Inferior parietal cortex (tissue), 1 donor: Measurements from ENCODE around the gene FNDC5.

Experiments
- DNase-seq: peaks from one replicate; pipeline ENCODE4 v3.0.0-alpha.2; 2016; ENCODE audit errors: extremely low spot score

FNDC5 gene

DNA sequence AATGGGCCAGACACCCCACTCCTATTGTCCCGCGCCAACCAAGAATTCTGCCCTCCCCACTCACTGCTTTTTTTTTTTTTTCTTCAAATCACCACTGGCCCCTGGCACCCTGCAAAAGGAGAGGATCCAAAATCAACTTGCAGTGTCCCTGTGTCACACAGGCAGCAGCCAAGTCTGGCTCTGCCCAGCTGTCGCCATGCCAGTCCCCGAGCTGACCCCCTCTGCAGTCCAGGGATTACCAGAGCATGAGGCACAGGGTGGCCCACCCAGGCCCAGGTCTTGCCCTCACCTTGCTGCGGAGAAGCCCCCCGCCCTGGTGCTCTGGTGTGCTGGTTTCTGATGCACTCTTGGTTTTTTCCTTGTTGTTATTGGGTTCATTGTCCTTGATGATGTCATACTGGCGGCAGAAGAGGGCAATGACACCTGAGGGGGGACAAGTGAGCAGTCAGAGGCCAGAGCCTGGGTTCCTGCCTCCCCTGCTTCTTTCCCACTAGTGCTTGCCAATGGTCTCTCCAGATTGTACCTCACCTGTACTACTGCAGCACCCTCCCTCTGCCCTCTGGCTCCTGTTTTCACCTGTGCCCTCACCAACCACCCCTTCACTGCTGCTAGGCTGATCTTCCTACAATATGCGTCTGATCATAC is 6.2 kb downstream of the FNDC5 start:
- no peak for DNase-seq

GRCh38 chr1:32863881-32864245 is 6.8 kb downstream of the FNDC5 start:
- no peak for DNase-seq

DNA sequence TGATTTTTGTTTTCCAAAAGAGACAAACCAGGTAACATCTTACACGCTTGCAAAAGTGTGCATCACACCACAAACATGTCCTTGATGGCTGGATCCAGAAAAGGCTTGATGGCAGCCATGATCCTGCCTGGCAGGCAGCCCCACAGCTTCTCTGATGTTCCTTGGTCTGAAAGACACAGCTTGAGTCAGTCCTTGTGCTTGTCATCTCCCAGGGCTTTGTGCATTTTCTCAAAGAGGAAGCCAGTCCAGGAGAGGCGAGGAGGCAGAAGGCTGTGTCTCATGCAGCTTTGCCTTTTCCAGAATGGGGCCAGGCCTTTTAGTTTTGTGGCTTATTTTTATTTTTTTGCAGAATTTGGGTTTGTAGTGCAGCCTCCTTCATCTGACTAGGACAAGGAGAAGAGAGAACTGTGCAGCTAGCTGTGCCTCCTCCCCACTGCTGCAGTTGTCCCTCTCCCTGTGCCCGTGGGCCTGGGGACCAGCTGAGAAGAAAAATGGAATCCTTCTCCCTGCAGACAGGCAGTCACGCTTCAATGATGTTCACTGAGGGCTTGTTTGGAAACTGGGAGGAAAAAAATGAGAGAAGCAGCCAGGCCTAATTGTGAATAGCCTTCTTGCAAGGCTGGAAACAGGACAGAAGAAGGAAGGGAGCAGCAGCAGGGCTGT is 7.4 kb downstream of the FNDC5 start:
- DNase-seq = no peak

GRCh38 chr1:32861904-32862695 is 8.6 kb downstream of the FNDC5 start:
- DNase-seq = no peak

GRCh38 chr1:32860566-32860965 is 10.1 kb downstream of the FNDC5 start:
- no peak for DNase-seq

DNA sequence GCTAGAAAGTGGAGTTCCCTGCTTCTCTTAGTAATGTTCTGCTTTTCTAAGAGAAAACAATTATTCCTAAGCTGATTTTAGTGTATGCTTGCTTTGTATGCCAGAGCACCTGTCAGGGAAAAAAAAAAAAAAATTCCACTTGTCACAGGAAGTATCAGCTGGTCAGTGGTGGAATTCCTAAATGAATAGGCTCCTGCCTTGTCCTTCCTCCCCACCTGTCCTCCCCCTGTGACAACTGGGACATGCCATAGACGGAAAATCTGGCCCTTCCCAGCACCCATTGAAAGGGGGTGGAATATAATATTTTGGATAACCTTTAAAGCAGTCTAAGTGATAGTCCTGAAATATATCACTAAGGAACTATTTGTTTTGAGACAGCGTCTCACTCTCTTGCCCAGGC is 10.8 kb downstream of the FNDC5 start:
- no peak for DNase-seq

GRCh38 chr1:32858791-32859190 is 11.9 kb downstream of the FNDC5 start:
- DNase-seq = no peak

DNA sequence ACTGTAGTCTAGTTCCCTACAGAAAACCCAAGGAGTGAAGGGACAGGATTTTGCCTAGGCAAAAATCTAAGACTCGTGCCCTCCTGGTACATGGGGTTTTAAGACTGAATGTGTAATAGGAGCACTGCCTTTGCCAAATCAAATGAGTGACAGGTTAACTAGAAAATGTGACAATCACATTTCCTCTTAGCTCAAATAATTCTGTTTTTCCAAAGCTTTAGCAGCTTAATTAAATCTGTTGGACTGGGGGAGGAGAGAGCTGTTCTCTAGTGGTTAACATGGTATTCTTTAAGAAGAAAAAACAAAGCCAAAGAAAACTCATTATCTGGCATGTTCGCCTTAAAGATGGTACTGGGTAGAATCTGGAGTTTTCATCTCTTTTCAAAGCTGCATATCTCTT is 12.6 kb downstream of the FNDC5 start:
- no peak for DNase-seq

- no peak for DNase-seq
Observed at GRCh38 chr1:32855861-32856617, 14.7 kb downstream of the FNDC5 start.

DNA sequence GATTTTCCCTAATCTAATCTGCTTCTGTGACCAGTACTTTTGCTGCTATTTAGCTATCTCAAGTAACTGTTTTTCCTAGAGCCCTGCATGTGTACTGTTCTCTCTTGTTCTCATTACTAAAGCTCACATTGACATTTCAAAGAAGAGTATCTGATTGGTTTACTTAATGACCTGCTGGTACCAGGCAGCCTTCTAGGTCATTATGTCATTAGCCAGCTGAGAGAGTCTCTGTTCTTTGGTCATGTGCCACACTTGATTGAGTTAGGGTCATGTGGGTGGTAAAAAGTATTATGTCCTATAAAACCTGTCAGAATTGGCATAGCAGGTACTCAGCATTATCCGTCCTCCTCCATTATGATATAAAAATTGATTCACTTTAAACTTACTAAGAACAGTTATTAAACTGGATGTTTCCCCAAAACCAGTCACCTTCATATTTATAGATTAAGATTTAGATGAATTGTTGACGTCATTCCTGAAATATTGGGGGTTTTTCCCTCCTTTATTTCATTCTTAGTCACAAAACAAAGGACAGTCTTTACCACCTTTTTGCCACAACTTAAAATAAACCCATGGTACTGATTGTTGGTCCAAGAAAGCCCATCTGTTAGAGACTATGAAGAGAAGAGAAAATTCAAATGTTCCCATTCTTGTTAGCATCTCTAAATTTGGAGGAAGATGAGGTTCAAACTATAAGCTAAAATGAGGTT is 22.2 kb downstream of the FNDC5 start:
- no peak for DNase-seq

DNA sequence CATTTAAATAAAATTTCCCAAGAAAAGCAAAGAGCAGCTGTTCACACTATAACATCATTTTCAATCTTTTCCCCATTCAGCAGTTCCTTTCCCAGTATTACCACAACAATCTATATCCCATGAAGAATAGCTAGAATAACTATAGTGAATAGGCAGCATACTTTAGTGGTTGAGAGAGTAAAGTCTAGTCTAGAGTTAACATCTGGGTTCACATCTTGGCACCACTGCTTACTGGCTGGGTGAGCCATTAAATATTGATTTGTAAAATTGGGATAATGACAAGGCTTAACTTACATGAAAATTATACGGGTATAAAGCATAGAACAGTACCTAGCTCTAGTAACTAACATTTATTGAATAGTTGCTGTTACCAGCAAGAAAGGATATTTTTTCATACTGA is 38.8 kb downstream of the FNDC5 start:
- no peak for DNase-seq

DNA sequence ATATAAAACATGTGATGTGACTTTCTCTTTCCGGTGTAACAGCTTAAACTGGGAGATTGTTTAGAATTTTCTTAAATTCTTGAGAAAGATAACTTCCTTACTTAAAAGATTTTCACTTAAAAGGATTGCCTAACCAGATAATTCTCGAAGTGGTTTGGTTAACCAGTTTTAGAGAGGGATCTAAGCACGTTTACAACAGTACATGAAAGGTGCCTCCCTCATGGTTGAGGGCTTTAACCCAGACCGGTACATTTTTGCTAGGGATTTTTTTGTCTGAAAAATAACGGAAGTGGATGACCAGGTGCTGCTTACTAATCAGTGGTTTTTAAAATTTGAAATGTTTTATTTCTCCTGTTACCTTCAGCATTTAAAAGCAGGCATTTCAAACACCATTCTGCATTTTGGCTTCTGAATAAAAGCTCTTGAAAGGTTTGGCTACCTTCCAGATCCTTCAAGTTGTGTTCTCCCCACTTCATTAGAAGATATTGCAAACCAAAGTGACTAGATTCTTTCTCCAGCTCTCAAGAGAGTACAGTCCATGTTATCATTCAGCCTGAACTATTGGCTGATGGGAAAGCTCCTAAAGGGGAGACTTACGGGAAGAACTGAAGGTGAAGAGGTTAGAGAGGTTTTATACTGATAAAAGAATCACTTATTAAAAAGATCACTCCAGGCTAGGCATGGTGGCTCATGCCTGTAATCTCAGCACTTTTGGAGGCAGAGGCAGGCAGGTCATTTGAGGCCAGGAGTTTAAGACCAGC is 40.4 kb downstream of the FNDC5 start:
- DNase-seq = no peak

- peak; percentile 46 for DNase-seq
Observed at GRCh38 chr1:32828341-32828740, 42.4 kb downstream of the FNDC5 start.

DNA sequence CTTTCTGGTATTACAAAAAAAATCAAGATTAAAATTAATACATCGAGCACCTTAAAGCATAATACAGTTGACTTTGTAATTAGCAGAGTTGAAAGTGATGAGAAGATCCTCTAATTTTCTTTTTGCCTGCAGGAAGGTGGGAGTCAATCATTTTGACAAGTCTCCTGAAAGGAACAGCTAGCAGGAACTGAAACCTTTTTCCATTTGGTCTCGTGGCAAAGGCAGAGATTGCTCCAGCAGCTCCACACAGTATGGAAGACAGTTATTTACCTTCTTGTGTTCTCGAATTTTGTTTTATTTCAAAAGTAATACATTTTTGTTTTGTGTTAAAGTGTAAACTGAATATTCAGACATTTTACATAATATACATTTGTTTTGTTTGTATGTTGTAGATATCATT is 45.5 kb downstream of the FNDC5 start:
- no peak for DNase-seq

GRCh38 chr1:32818804-32819541 is 51.7 kb downstream of the FNDC5 start:
- no peak for DNase-seq

DNA sequence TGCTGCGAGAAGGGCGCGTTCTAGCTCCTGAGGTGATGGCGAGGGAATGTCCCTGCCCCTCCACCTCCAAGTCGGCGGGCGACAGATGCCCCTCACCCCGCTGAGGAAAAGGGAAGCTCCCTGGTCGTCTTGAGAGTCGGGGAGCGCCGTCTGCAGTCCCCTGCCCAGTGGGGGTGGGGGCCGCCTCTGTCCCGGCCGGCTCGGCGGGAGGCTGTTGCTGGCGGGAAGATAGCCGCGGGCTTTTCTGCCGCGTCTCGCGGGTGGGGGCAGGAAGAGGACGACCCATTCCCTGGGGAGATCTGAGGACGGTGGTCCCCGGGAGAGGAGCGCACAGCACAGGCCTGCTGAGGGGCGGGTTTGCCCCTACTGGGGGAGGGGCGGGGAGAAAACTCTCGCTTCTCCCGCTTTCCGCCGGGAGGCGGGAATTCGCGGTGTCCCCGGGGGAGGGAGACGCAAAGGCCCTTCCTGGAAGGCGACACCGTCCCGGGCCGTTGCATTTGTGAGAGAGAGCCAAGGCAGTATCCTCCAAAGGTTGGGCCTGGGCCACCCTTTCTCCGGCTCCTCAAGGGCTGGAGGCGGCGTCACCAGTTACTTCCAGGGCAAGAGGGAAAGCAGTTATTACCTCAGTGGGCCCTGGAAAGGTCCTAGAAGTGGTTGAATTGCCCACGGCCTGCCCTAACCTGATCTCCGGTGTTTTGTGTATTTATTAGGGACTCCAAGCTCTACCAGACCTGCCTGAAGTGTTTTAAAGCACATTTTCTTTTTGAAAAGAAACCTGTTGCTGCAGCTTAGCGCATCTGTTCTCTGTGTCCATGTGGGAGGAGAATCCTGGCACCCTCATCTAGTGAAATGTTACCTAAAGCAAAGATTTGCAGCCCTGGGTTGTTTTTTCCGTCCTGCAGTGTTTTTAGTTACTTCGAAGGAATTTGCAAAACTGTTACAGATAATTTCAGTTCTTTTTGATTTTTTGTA is 52.6 kb downstream of the FNDC5 start:
- DNase-seq = peak; percentile 50

DNA sequence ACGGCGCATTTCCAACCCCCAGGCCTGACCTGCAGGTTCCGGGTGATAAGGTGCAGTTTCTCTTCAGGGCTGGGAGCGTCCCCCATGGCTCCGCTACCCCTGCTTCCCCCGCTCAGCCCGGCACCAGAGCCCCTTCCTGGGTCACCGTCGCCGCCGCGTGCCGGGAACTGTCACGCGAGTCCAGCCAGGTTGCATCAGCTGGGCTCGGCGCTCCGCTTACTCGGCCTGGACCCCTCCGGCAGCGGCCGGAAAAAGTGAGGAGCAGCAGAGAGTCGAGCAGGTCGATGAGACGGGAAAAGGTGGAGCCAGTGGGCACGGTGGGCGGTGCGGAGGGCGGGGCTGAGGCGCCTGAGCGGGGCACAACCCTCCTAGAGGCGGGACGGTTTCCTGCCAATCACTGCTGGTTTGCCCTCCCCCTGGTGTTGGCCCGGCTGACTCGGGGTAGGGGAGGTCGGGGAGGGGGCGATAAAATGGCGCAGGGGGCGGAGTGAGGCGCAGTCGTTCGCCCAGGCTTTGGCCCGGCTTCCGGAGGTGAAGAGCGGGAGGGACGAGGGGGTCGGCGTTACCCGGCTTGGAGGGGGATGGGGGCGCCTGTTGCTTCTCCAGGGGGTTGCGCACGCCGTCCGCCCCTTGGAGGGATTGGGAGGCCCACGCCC is 53.4 kb downstream of the FNDC5 start, which contains the start of the genes S100PBP and YARS1:
Gene S100PBP, plus strand, starts transcription at position 495 of the 656 bp plus-strand sequence. CDS start 8,447 bp downstream, outside the sequence.
Gene YARS1, minus strand, starts transcription at position 200 of the 656 bp plus-strand sequence. Its CDS starts 114 bp downstream, at position 86.
- DNase-seq = peak; percentile 97

DNA sequence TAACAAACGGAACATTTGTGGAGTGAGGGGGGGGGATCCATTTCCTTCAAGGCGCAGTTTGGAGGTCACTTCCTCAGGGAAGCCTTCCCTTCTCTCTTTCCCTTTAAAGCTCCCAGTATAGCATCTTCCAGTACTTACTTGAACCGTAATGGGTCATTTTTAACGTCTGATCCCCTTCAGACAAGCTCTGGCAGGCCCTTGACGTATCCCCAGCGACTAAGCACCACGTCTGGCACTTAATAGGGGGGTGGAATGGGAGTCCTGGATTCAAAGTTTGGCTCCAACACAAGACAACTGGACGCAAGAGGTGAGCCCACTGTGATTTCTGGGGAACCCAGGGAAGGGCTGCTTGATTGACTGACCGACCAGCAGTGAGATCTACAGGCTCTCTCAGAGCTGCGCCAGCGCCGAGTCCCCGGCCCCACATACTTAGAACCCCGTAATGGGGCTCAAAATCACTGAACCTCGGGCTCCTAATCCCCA is 54.0 kb downstream of the FNDC5 start:
- peak; percentile 39 for DNase-seq
